Memory B cell (primary cell): ENCODE measurements around the gene SCNN1B.
"Not testable (repeated sequence)": the region's sequence is repeated elsewhere in the genome, so short reads cannot be mapped to it uniquely, and the experiment has no call there.

ENCODE experiments used
- ATAC-seq: fragments of 150-1000 bp; cut with Tn5 transposase; 2 replicates; pipeline ENCODE4 v1.10.0; 2021; ENCODE audit warnings: low read depth, mild to moderate bottlenecking, moderate library complexity
- DNase-seq, 2 donors: peaks; one replicate each; pipeline ENCODE4 v3.0.0; 2022; ENCODE audit warnings: low spot score in 2 of 2
- H3K27ac Mint-ChIP-seq: one replicate; pipeline ENCODE4 v1.8.0; 2022; ENCODE audit warnings: mild to moderate bottlenecking, moderate library complexity, mixed read lengths
- H3K27me3 Mint-ChIP-seq: one replicate; pipeline ENCODE4 v1.8.0; 2022; ENCODE audit warnings: mixed read lengths
- H3K36me3 Mint-ChIP-seq: one replicate; pipeline ENCODE4 v1.8.0; 2022; ENCODE audit warnings: mild to moderate bottlenecking, mixed read lengths
- H3K4me1 Mint-ChIP-seq: one replicate; pipeline ENCODE4 v1.8.0; 2022; ENCODE audit warnings: mixed read lengths
- H3K4me3 Mint-ChIP-seq: one replicate; pipeline ENCODE4 v1.8.0; 2022; ENCODE audit warnings: mild to moderate bottlenecking, moderate library complexity, mixed read lengths
- H3K9me3 Mint-ChIP-seq: one replicate; pipeline ENCODE4 v1.8.0; 2022; ENCODE audit warnings: mixed read lengths

The SCNN1B gene

DNA sequence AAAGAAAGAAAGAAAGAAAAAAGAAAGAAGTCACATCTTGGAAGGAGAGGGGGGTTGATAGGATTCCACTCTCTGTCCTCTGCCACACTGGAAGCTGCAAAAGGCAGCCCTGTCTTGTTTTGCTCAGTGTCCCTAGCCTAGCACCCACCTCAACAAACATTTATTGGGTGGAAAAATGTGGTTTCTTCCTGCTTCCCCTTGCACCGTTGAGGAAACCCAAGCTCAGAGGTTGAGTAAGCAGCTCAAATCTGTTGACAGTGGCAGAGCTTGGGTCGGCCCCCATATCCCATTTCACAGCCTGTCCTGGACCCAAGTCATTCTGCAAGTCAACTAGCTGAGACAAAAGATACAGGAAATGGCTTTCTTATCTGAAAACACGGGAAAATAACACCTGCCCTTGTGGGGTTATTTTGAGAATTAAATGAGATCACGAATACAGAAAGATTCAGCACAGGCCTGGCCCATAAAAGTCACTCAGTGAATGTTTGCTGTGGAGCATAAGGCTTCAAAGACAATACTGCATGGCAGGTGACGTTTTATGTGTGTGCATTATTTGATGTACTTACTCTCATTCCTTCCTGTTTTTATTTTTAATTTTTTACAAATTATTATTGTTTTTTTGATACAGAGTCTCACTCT, 63.6 kb downstream of the SCNN1B start:
- Mint-ChIP-seq H3K4me1 (peaks cover 6% of the 10 kb centered on the region), H3K27me3 (peaks cover 8% of the 10 kb centered on the region), H3K27ac (no peak overlapping the region), H3K36me3 (no peaks in the 10 kb centered on the region), H3K4me3 (no peak overlapping the region), H3K9me3 (no peaks in the 10 kb centered on the region)
- ATAC-seq (no peak), DNase-seq (no peak)

DNA sequence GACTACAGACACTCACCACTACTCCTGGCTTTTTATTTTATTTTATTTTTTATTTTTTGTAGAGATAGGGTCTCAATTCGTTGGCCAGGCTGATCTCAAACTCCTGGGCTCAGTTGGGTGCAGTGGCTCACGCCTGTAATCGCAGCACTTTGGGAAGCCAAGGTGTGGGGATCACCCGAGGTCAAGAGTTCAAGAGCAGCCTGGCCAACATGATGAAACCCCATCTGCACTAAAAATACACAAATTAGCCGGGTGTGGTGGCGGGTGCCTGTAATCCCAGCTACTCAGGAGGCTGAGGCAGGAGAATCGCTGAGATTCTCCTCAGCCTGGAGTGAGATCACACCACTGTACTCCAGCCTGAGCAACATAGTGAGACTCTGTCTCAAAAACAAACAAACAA, 64.2 kb downstream of the SCNN1B start:
- ATAC-seq, H3K36me3 Mint-ChIP-seq, DNase-seq, H3K4me3 Mint-ChIP-seq, H3K4me1 Mint-ChIP-seq, H3K9me3 Mint-ChIP-seq, H3K27me3 Mint-ChIP-seq, H3K27ac Mint-ChIP-seq: not testable (repeated sequence)

DNA sequence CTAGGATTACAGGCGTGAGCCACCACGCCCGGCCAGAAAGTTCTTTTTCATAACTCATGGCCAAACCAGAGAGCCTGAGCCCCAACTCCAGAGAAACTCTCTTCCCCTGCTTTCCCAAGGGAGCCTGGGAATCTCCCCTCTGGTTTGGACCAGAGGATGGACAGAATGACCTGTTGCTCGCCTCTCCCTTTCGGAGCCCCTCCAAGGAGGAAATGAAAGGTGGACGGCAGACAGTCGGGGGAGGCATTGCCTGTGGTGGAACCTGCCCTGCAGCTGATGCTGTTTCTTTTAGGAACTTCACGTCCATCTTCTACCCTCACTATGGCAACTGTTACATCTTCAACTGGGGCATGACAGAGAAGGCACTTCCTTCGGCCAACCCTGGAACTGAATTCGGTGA, 65.5 kb downstream of the SCNN1B start:
- peaks cover 9% of the 10 kb centered on the region for H3K27me3 Mint-ChIP-seq
- no peak overlapping the region for H3K4me3 Mint-ChIP-seq
- no peak overlapping the region for H3K27ac Mint-ChIP-seq

DNA sequence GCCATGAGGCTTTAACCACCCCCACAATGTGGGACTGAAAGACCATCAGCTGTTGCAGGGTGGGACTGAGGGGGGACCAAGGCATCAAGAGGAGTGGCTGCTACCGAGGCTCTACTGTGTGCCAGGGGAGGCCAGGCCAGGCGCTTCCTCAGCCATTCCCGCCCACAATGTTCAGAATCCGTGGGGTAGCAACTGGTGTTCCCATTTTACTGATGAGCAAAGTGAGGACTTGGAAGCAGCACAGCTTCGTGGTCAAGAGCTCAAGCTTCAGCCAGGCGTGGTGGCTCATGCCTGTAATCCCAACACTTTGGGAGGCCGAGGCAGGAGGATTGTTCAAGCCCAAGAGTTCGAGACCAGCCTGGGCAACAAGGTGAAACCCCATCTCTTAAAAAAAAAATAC, 65.9 kb downstream of the SCNN1B start:
- peaks cover 6% of the 10 kb centered on the region for H3K4me1 Mint-ChIP-seq
- no peaks in the 10 kb centered on the region for H3K9me3 Mint-ChIP-seq
- DNase-seq (no peak), ATAC-seq (no peak)
- H3K36me3 Mint-ChIP-seq, result no peaks in the 10 kb centered on the region
- no peak overlapping the region for H3K4me3 Mint-ChIP-seq
- no peak overlapping the region for H3K27ac Mint-ChIP-seq
- H3K27me3 Mint-ChIP-seq, result peaks cover 9% of the 10 kb centered on the region

More for the DNA sequence above, 65.5 kb downstream of the SCNN1B start:
- peaks cover 6% of the 10 kb centered on the region for H3K4me1 Mint-ChIP-seq
- no peak for ATAC-seq
- H3K9me3 Mint-ChIP-seq, result no peaks in the 10 kb centered on the region
- H3K36me3 Mint-ChIP-seq, result no peaks in the 10 kb centered on the region
- DNase-seq, result no peak

DNA sequence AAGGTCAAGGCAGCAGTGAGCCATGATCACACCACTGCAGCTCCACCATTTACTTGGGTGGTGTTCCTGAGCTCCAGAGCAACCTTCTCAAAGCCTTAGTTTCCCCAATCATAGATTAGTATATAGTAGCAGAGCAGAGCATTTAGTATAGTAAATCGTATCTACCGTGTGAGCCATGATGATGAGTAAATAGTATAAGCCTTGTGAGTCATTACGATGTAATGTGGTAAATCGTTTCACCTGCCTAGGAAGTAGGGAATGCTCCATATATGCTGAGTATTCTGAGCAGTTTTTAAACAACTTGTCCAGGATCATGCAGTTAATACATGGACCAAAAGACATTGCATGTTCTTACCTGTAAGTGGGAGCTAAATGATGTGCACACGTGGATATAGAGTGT, 66.4 kb downstream of the SCNN1B start:
- H3K27me3 Mint-ChIP-seq, result peaks cover 11% of the 10 kb centered on the region
- peaks cover 6% of the 10 kb centered on the region for H3K4me1 Mint-ChIP-seq
- no peak overlapping the region for H3K27ac Mint-ChIP-seq
- H3K36me3 Mint-ChIP-seq, result no peaks in the 10 kb centered on the region
- DNase-seq, result no peak
- H3K9me3 Mint-ChIP-seq, result no peaks in the 10 kb centered on the region
- no peak for ATAC-seq
- H3K4me3 Mint-ChIP-seq, result no peak overlapping the region

DNA sequence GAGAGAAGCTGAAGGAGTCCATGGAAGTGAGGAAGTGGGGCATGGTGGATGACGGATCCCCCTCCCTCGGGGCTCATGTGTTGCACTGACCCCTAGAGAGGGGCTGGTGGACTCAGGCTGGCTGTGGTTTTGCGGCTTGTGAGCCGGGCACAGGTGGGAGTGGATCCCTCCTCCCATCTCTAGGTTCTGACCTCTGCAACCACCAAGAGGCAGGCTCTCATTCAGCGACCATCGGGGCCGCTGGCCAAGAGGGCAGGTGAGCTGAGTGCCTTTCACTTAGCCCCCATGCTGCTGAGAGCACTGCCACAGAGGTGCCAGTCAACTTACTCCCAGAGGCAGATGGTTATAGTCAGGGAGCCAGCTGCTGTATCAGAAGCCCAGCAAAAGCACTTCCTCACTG, 67.3 kb downstream of the SCNN1B start:
- Mint-ChIP-seq H3K4me1 (peaks cover 6% of the 10 kb centered on the region), H3K27me3 (peaks cover 13% of the 10 kb centered on the region), H3K9me3 (no peaks in the 10 kb centered on the region), H3K36me3 (no peaks in the 10 kb centered on the region), H3K4me3 (no peak overlapping the region), H3K27ac (no peak overlapping the region)
- DNase-seq (no peak), ATAC-seq (no peak)

DNA sequence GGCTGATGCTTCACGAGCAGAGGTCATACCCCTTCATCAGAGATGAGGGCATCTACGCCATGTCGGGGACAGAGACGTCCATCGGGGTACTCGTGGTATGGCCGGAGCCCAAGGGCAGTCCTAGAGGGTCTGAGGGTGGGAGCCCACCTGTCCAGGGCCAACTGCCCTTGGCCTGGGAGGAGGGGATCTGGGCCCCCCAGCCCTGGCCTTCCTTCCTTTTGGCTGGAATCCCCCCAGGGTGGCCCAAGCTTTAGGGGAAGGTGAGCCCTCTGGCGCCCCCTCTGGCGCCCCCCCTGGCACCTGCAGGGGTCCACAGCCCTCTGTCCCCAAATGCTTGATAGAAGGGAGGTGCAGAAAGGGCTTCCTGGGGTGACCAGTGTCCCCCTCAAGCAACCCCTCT, 69.3 kb downstream of the SCNN1B start:
- H3K9me3 Mint-ChIP-seq, result no peaks in the 10 kb centered on the region
- no peaks in the 10 kb centered on the region for H3K4me1 Mint-ChIP-seq
- H3K27me3 Mint-ChIP-seq, result peaks cover 14% of the 10 kb centered on the region
- DNase-seq (no peak), ATAC-seq (no peak)
- H3K27ac Mint-ChIP-seq, result no peak overlapping the region
- no peak overlapping the region for H3K4me3 Mint-ChIP-seq
- no peaks in the 10 kb centered on the region for H3K36me3 Mint-ChIP-seq

DNA sequence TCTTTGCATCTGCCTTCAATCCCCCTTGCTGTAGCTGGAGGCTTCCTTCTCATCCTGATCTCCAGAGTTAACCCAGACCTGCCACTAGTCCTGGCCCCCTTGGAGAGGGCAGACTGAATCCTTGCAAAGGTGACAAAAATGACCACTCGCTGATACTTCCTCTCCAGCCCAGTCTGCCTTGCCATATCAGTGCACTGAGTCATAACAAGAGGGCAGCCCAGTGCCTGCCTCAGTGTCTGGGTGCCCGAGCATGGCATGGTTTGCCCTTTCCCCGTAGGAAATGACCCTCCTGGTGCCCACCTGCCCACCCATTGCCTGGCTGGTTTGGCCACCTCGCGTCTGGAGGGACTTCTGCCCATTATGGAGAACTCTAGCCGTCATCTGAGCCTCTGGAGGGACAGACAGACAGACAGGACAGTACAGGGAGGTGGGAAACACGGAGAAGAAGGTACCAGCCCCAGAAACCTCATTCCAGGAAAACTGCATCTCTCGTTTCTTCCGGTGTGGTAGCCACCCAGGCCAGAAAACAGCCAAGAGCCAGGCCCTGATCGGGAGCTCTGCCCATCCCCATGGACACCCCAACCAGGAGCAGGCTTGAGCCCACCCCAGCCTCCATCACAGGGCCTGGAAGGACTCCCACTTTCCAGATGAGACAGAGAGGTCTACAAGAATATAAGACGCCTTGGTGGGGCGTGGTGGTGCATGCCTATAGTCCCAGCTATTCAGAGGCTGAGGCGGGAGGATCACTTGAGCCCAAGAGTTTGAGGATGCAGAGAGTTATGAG, 71.5 kb downstream of the SCNN1B start:
- Mint-ChIP-seq H3K36me3 (no peaks in the 10 kb centered on the region), H3K4me1 (no peaks in the 10 kb centered on the region), H3K4me3 (no peak overlapping the region), H3K9me3 (peaks cover 2% of the 10 kb centered on the region), H3K27ac (no peak overlapping the region), H3K27me3 (peaks cover 17% of the 10 kb centered on the region)
- no peak for DNase-seq
- no peak for ATAC-seq

DNA sequence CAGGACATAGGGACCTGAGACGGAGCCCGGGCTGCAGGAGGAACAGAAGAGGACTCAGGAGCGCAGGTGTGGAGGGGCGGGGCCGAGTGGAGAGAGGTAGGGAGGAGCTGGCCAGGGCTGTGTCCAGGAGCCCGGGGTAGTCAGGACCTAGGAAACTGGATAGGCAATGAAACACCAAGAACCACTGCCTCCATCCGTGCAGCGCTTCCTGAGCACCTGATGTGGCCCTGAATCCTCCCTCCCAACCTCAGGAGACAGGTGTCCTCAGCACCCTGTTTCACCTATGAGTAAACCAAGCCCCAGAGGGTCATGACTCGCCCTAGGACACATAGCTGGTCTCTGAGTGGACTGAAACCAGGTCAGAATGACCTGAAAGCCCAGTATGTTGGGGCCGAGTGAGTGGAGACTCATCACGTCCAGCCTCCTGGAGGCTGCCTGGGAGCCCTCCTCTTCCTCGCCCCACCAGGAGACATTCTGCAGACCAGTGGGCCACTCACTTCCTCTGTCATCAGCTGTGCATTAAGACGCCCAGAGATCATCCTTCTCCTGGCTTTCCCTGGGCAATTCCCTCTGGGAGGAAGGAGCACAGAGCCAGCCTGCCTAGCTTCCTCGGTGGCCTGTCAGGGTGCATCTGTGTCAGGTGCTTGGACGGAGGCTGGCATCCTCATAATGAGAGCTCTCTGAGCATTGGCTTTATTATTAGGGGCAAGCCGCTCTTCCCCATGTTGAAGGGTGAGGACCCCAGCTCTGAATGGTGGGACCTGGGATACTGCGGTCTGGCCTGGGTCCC, 72.8 kb downstream of the SCNN1B start:
- DNase-seq (no peak), ATAC-seq (no peak)
- Mint-ChIP-seq H3K4me1 (peaks cover 3% of the 10 kb centered on the region), H3K4me3 (no peak overlapping the region), H3K27ac (no peak overlapping the region), H3K9me3 (peaks cover 2% of the 10 kb centered on the region), H3K27me3 (peaks cover 20% of the 10 kb centered on the region), H3K36me3 (no peaks in the 10 kb centered on the region)

DNA sequence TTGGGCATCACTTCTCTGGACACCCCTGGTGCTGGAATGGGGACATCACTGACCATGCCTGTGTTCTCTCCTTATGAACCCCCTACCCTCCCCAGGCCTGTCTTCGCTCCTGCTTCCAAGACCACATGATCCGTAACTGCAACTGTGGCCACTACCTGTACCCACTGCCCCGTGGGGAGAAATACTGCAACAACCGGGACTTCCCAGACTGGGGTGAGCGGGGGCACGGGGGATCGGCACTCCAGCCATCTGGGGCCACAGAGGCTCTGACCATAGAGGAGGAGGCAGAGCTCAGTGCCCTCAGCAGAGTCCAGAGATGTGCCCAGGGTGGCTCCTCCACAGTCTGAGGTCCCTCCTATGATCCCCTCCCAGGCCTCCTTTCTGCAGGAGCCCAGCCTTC, 73.5 kb downstream of the SCNN1B start:
- DNase-seq, result no peak
- Mint-ChIP-seq H3K4me3 (no peak overlapping the region), H3K9me3 (peaks cover 2% of the 10 kb centered on the region), H3K4me1 (peaks cover 3% of the 10 kb centered on the region), H3K27me3 (peaks cover 16% of the 10 kb centered on the region), H3K36me3 (no peaks in the 10 kb centered on the region), H3K27ac (no peak overlapping the region)
- no peak for ATAC-seq

DNA sequence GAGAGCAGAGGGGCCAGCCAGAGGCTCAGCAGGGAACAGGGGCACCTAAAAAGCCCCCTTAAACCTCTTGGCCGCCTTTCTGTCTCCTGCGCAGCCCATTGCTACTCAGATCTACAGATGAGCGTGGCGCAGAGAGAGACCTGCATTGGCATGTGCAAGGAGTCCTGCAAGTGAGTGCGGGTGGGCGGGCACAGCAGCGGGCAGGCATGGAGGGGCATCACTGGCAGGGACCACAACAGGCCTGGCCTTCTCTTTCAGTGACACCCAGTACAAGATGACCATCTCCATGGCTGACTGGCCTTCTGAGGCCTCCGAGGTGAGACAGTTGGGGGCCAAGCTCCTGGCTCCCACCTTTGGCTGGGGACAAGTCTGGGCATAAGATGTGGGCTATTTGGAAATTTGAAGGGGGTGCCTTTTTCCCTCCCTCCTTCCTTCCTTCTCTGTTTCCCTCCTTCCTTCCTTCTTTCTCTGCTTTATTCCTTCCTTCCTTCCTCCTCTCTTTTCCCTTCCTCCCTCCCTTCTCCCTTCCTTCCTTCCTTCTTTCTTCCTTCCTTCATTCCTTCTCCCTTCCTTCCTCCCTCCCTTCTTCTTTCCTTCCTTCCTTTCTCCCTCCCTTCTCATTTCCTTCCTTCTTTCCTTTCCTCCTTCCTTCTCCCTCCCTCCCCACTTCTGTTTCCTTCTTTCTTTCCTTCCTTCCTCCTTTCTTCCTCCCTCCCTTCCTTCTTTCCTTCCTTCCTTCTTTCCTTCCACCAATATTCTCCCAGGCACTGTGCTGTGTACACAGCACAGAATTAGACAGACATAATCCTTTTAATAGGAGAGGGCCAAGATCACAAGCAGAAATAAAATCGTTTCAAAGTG, 75.2 kb downstream of the SCNN1B start:
- DNase-seq (no peak), ATAC-seq (no peak)
- Mint-ChIP-seq H3K36me3 (no peaks in the 10 kb centered on the region), H3K27ac (no peak overlapping the region), H3K4me1 (peaks cover 3% of the 10 kb centered on the region), H3K27me3 (peaks cover 14% of the 10 kb centered on the region), H3K4me3 (no peak overlapping the region), H3K9me3 (peaks cover 2% of the 10 kb centered on the region)

DNA sequence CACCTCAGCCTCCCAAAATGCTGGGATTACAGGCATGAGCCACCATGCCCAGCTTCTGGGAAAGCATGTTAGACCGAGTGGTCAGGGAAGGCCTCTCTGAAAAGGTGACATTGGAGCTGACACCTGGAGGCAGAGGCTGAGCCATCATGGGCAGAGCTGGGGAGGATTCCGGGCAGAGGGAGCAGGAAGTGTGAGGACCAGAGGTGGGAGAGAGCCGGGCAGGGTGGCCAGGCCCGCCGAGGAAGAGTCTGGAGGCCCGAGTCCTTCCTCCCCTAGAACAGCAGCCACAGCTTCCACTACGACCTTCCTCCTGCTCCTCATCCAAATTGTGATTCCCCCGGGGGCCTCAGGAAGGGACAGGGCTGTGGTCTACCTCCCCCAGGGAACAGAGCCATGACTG, 76.2 kb downstream of the SCNN1B start:
- H3K27ac Mint-ChIP-seq, result no peak overlapping the region
- peaks cover 3% of the 10 kb centered on the region for H3K4me1 Mint-ChIP-seq
- H3K27me3 Mint-ChIP-seq, result peaks cover 14% of the 10 kb centered on the region
- no peak overlapping the region for H3K4me3 Mint-ChIP-seq
- peaks cover 2% of the 10 kb centered on the region for H3K9me3 Mint-ChIP-seq
- ATAC-seq (no peak), DNase-seq (no peak)
- H3K36me3 Mint-ChIP-seq, result no peaks in the 10 kb centered on the region

DNA sequence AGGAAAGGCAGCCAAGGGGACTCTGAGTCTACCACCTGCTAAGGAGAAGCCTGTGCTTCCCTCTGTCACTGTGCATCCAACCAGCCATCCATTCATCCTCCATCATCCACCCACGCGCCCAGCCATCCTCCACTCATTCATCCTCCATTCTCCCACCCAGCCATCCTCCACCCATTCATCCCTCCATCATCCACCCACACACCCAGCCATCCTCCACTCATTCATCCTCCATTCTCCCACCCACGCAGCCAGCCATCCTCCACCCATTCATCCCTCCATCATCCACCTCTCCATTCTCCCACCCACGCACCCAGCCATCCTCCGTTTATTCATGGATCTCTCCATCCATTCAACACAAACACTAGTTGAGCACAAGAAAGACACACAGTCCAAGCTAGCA, 76.8 kb downstream of the SCNN1B start:
- peaks cover 3% of the 10 kb centered on the region for H3K4me1 Mint-ChIP-seq
- H3K27ac Mint-ChIP-seq, result no peak overlapping the region
- H3K27me3 Mint-ChIP-seq, result peaks cover 10% of the 10 kb centered on the region
- no peaks in the 10 kb centered on the region for H3K36me3 Mint-ChIP-seq
- no peak for ATAC-seq
- no peak overlapping the region for H3K4me3 Mint-ChIP-seq
- H3K9me3 Mint-ChIP-seq, result peaks cover 2% of the 10 kb centered on the region
- no peak for DNase-seq

DNA sequence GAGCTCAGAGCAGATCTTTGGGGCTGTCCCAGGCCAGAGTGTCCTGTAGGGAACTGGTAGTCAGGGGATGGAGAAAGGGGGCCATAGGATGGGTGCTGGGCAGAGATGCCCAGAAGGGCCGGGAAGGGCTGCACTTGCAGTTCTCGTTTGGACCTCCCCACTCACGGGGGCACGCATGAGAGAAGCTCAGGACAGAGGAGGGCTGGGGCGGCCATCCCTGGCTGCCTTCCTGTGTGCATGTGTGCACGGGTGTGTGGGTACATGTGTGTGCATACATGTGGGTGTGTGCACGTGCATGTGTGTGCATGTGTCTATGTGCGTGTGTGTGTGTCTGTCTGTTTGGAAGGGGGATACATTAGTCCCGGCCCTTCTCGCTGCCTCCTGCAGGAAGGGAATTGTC, 77.6 kb downstream of the SCNN1B start:
- H3K9me3 Mint-ChIP-seq, result peaks cover 2% of the 10 kb centered on the region
- H3K36me3 Mint-ChIP-seq, result no peaks in the 10 kb centered on the region
- no peak for ATAC-seq
- no peak overlapping the region for H3K27ac Mint-ChIP-seq
- peaks cover 3% of the 10 kb centered on the region for H3K4me1 Mint-ChIP-seq
- H3K27me3 Mint-ChIP-seq, result peaks cover 10% of the 10 kb centered on the region
- DNase-seq, result no peak
- no peak overlapping the region for H3K4me3 Mint-ChIP-seq
